ENCODE results near the gene IQCC. TPM values are rescaled to one million over a fixed set of nuclear protein-coding genes. Genes with fewer than 3 reads are reported as not detected.

IQCC gene
- total and polyA plus RNA-seq, 2 experiments from 2014 or later: 1.4 to 4.8 TPM

- DNase-seq (ENCODE audit: low read depth in 1 of 2, low spot score in 1 of 2): peak in 1 of 2 donors; percentile 33
- Histone ChIP-seq H3K9me3 (ENCODE audit: low read depth) (no peaks in the 10 kb centered on the region), H3K4me1 (ENCODE audit: low read depth) (peaks cover 27% of the 10 kb centered on the region), H3K27me3 (no peaks in the 10 kb centered on the region), H3K4me3 (no peak overlapping the region), H3K36me3 (peaks cover 14% of the 10 kb centered on the region), H3K27ac (no peak overlapping the region)
- TF ChIP-seq CTCF (IDR thresholded peaks at IDR 0.05; ENCODE audit: low read depth, low read length): no peak
Measured at GRCh38 chr1:32172621-32173245, 32.7 kb upstream of the IQCC start.

GRCh38 chr1:32178380-32179192 is 26.9 kb upstream of the IQCC start:
- Histone ChIP-seq H3K4me3 (no peak overlapping the region), H3K4me1 (ENCODE audit: low read depth) (peaks cover 14% of the 10 kb centered on the region), H3K9me3 (ENCODE audit: low read depth) (no peaks in the 10 kb centered on the region), H3K27ac (peak overlapping the region; percentile 91), H3K36me3 (peaks cover 7% of the 10 kb centered on the region), H3K27me3 (no peaks in the 10 kb centered on the region)
- TF ChIP-seq CTCF (IDR thresholded peaks at IDR 0.05; ENCODE audit: low read depth, low read length): no peak
- DNase-seq (ENCODE audit: low read depth in 1 of 2, low spot score in 1 of 2): no peak

DNA sequence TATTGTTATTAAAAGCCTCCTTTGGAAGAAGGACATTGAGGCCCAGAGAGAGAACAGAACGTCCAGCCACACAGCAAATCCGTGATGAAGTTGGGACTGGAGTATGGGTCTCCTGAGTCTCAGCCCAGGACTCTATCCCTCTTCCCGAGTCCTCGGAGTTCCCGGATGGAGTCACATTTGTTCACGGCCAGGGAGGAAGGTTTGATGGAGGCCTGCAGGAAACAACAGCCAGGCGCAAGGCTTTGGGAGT is 26.4 kb upstream of the IQCC start:
- TF ChIP-seq CTCF (IDR thresholded peaks at IDR 0.05; ENCODE audit: low read depth, low read length): no peak

GRCh38 chr1:32179443-32180185 is 25.9 kb upstream of the IQCC start, which contains the start of gene TXLNA:
TXLNA (plus strand) TSS chr1:32179675; CDS start chr1:32180346, 671 bp downstream.
- Histone ChIP-seq H3K9me3 (ENCODE audit: low read depth) (no peaks in the 10 kb centered on the region), H3K4me1 (ENCODE audit: low read depth) (peaks cover 14% of the 10 kb centered on the region), H3K4me3 (peak within 1 kb of the TSS; percentile 62), H3K27me3 (no peaks in the 10 kb centered on the region), H3K36me3 (peaks cover 11% of the 10 kb centered on the region), H3K27ac (peak within 1 kb of the TSS; percentile 91)
- peak; percentile 3 for TF ChIP-seq CTCF (IDR thresholded peaks at IDR 0.05; ENCODE audit: low read depth, low read length)
- DNase-seq (ENCODE audit: low read depth in 1 of 2, low spot score in 1 of 2): peak; percentile 94 to 96

More for the DNA sequence above, 26.4 kb upstream of the IQCC start:
- peaks cover 14% of the 10 kb centered on the region for H3K4me1 ChIP-seq (ENCODE audit: low read depth)
- peaks cover 7% of the 10 kb centered on the region for H3K36me3 ChIP-seq
- peak overlapping the region; percentile 91 for H3K27ac ChIP-seq
- DNase-seq (ENCODE audit: low read depth in 1 of 2, low spot score in 1 of 2): no peak
- no peaks in the 10 kb centered on the region for H3K27me3 ChIP-seq
- no peaks in the 10 kb centered on the region for H3K9me3 ChIP-seq (ENCODE audit: low read depth)
- peak overlapping the region; percentile 62 for H3K4me3 ChIP-seq

- peak; percentile 0 for TF ChIP-seq CTCF (IDR thresholded peaks at IDR 0.05; ENCODE audit: low read depth, low read length)
- Histone ChIP-seq H3K4me3 (peak overlapping the region; percentile 62), H3K4me1 (ENCODE audit: low read depth) (peaks cover 14% of the 10 kb centered on the region), H3K27me3 (no peaks in the 10 kb centered on the region), H3K27ac (peak overlapping the region; percentile 91), H3K36me3 (peaks cover 14% of the 10 kb centered on the region), H3K9me3 (ENCODE audit: low read depth) (no peaks in the 10 kb centered on the region)
- DNase-seq (ENCODE audit: low read depth in 1 of 2, low spot score in 1 of 2): peak; percentile 50 to 68
Measured at GRCh38 chr1:32180186-32181060, 25.0 kb upstream of the IQCC start.
